Prostate gland (tissue), 2 donors: ENCODE data around the gene TNFRSF17. TPM values are rescaled to one million over a fixed set of nuclear protein-coding genes. Genes with fewer than 3 reads are reported as not detected.

Experiments used
- DNase-seq: peaks from one replicate; pipeline ENCODE4 v3.0.0-alpha.2; 2019; ENCODE audit warnings: low spot score
- H3K27ac ChIP-seq, 2 donors: fragments of 200-600 bp; sonication (generic); 2 replicates each; pipeline ENCODE4 v1.5.1; 2017 to 2019
- H3K27me3 ChIP-seq: fragments of 200-600 bp; sonication (generic); replicated peaks from 2 replicates; pipeline ENCODE4 v1.5.1; 2019; ENCODE audit not compliant: insufficient read depth
- H3K36me3 ChIP-seq, 2 donors: fragments of 200-600 bp; sonication (generic); 1 replicate in 1 of 2; 2 replicates in 1 of 2; pipeline versions ENCODE4 v1.5.1 to v1.8.1; 2017 to 2019
- H3K4me1 ChIP-seq: fragments of 200-600 bp; sonication (generic); replicated peaks from 2 replicates; pipeline ENCODE4 v1.5.1; 2019
- H3K4me3 ChIP-seq, 2 donors: fragments of 200-600 bp; sonication (generic); 2 replicates each; pipeline ENCODE4 v1.5.1; 2017 to 2019
- H3K9me3 ChIP-seq: fragments of 200-600 bp; sonication (generic); 2 replicates; pipeline ENCODE4 v1.5.1; 2017
- CTCF ChIP-seq, 4 experiments: fragments of 200-600 bp in 2 of 4; fragments of 450-650 bp in 2 of 4; sonication (generic) in 2 of 4; IDR thresholded peaks; 1 replicate in 3 of 4; 2 replicates in 1 of 4; pipeline ENCODE4 v1.5.1; 2016 to 2019; ENCODE audit warnings: antibody characterized with exemption in 4 of 4, mild to moderate bottlenecking in 2 of 4, moderate library complexity in 2 of 4
- POLR2A ChIP-seq: fragments of 450-650 bp; IDR thresholded peaks from one replicate; pipeline ENCODE4 v1.6.1; 2016; ENCODE audit warnings: antibody characterized with exemption, mild to moderate bottlenecking
- POLR2AphosphoS5 ChIP-seq: sonication (generic); formaldehyde crosslinking; IDR thresholded peaks from one replicate; pipeline ENCODE4 v1.6.1; 2017; ENCODE audit warnings: antibody characterized with exemption
- WGBS: methylation state at CpG from one replicate; pipeline ENCODE4 v1.1.5; 2018; 5-methylcytosine and 5-hydroxymethylcytosine counted together
- intact Hi-C: fragments of 100-400 bp; cut with DNase I; formaldehyde crosslinking; loops from one replicate; pipeline ENCODE4 v1.14.2; 2022
- small RNA-seq, 2 donors: library from RNA; depleted of rRNA; stranded (forward); fragments of <200 nt; gene quantifications; one replicate each; pipeline ENCODE3, GENCODE V24; 2016
- total RNA-seq, 2 donors: library from RNA; depleted of rRNA; stranded (reverse); fragments of >200 nt; gene quantifications; one replicate each; pipeline ENCODE4 v1.1.0, GENCODE V29; 2016

TNFRSF17 gene
- total RNA-seq, 2 donors from 2014 or later, result 1.0 TPM; not detected in 1

DNA sequence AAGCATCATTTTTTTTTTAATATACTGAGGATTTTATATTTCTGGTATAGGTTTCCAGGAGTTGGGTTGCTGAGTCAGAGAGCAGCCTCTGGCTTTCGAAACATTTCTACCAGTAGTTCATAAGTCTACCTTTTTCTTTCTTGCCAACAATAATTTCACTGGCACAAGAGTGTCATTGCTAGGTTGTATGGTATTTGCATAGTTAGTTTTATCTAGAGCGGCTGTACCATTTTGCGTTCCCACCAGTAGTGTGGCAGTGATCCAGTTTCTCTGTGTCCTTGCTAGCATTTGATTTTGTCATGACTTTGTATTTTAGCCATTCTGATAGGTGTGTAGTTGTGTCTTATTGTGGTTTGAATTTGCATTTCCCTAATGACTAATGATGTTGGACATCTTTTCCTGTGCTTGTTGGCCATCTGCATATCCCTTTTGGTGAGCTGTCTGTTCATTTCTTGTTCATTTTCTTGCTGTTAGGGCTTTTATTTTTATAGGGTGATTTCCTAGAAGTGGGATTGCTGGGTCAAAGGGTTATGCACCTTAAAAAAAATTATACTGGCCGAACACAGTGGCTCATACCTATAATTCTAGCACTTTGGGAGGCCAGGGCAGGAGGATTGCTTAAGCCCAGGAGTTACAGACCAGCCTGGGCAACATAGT, 51.4 kb downstream of the TNFRSF17 start:
- Histone ChIP-seq H3K27ac (no peak overlapping the region), H3K36me3 (no peaks in the 10 kb centered on the region), H3K4me3 (no peak overlapping the region), H3K27me3 (no peaks in the 10 kb centered on the region), H3K9me3 (no peaks in the 10 kb centered on the region), H3K4me1 (no peaks in the 10 kb centered on the region)
- intact Hi-C loops, result no loop called here
- no peak for TF ChIP-seq POLR2A
- TF ChIP-seq CTCF (IDR thresholded peaks at IDR 0.05), result no peak
- TF ChIP-seq POLR2AphosphoS5, result no peak
- DNase-seq, result no peak
- 69% methylated on average over 4 of the region's 4 CpGs for WGBS

GRCh38 chr16:12017558-12017957, 52.5 kb downstream of the TNFRSF17 start:
- no peaks in the 10 kb centered on the region for H3K4me1 ChIP-seq
- no peaks in the 10 kb centered on the region for H3K27me3 ChIP-seq
- H3K27ac ChIP-seq, result no peak overlapping the region
- intact Hi-C loops, result no loop called here
- DNase-seq, result no peak
- TF ChIP-seq POLR2A, result no peak
- no peak for TF ChIP-seq POLR2AphosphoS5
- no peak for TF ChIP-seq CTCF (IDR thresholded peaks at IDR 0.05)
- H3K4me3 ChIP-seq, result no peak overlapping the region
- WGBS, result 73% methylated on average over 5 of the region's 5 CpGs
- H3K9me3 ChIP-seq, result no peaks in the 10 kb centered on the region
- no peaks in the 10 kb centered on the region for H3K36me3 ChIP-seq

Small RNA genes lying within 50 kb of the gene (small RNA-seq; reads per million reads assigned to genes)
- 0 reads per million in 2 donors for gene AC007216.5
- gene UBL5P4, result 0 reads per million in 2 donors

Other genes starting within 250 kb of the TNFRSF17 start
- 10 to 100 TPM; 75.0 to 96.9 TPM for gene TXNDC11, start 222.4 kb upstream of the TNFRSF17 start, total RNA-seq
- gene ZC3H7A, start 168.0 kb upstream of the TNFRSF17 start, total RNA-seq, result 10 to 100 TPM; 48.9 to 56.4 TPM
- gene RSL1D1, start 113.7 kb upstream of the TNFRSF17 start, total RNA-seq, result 100 to 1,000 TPM; 100 to 132 TPM
- 10 to 100 TPM; 70.2 to 88.7 TPM for gene GSPT1, start 49.3 kb upstream of the TNFRSF17 start, total RNA-seq
- 10 to 100 TPM in 1 of 2 donors, under 1 TPM in 1; 0.64 to 11.2 TPM for gene NPIPB2, start 23.2 kb upstream of the TNFRSF17 start, total RNA-seq
- gene SNX29, start 11.5 kb downstream of the TNFRSF17 start, total RNA-seq, result 10 to 100 TPM; 11.8 to 24.7 TPM